Measurements from ENCODE around the gene STAC3.

STAC3 gene

DNA sequence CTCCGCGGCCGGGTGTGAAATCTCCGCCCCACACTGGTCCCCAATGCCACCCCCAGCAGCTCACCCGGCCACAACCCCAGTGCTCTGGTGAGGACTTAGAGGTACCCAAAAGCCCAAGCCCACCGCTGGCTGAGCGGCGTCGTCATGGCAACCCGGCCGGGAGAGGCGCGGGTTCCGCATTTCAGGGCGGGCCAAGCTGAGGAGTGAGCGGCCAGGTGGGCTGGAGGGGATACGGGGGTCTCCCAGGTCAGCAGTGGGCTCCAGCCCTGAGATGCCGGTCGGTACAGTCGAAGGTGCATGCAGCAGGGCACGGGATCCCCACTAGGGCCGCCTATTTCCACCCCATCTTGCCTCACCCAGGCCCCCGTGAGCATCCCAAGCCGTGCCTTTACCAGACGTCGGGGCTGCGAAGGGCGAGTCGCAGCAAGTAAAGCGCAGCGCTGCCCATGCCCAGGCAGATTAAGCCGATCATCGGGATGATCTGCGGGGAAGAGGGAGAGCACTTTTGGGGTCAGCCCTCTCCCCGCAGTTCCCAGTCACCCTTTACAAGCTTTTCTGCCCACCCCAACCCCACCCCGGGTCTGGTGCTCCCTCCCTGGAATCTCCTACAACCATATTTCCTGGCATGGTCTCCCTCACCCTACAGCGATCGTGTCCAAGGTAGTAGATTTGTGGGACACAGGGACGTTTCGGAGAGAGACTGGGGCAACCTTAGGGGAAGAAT lies 14.6 kb downstream of the STAC3 start:
- H3K4me3 ChIP-seq (ENCODE audit: insufficient read depth, low read length, poor library complexity, severe bottlenecking) = no peak overlapping the region
- H4K20me1 ChIP-seq (ENCODE audit: low read depth, low read length) = no peaks in the 10 kb centered on the region; the same call in 1 of the 2 replicates
- peaks cover 18% of the 10 kb centered on the region for H3K36me3 ChIP-seq (ENCODE audit: low read length)
- TF ChIP-seq, protein P1, sequence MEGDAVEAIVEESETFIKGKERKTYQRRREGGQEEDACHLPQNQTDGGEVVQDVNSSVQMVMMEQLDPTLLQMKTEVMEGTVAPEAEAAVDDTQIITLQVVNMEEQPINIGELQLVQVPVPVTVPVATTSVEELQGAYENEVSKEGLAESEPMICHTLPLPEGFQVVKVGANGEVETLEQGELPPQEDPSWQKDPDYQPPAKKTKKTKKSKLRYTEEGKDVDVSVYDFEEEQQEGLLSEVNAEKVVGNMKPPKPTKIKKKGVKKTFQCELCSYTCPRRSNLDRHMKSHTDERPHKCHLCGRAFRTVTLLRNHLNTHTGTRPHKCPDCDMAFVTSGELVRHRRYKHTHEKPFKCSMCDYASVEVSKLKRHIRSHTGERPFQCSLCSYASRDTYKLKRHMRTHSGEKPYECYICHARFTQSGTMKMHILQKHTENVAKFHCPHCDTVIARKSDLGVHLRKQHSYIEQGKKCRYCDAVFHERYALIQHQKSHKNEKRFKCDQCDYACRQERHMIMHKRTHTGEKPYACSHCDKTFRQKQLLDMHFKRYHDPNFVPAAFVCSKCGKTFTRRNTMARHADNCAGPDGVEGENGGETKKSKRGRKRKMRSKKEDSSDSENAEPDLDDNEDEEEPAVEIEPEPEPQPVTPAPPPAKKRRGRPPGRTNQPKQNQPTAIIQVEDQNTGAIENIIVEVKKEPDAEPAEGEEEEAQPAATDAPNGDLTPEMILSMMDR (IDR thresholded peaks at IDR 0.05; ENCODE audit: insufficient read depth, low read length, poor library complexity, severe bottlenecking) = no peak
- no peak for TF ChIP-seq EZH2phosphoT487 (conservative IDR thresholded peaks at IDR 0.05; ENCODE audit: low read length)
- peaks cover 11% of the 10 kb centered on the region for H3K79me2 ChIP-seq (ENCODE audit: insufficient read depth, low read length)
- no peak overlapping the region for H2AFZ ChIP-seq (ENCODE audit: low read depth, low read length, severe bottlenecking)
- H3F3A ChIP-seq (ENCODE audit: insufficient read depth) = peaks cover 33% of the 10 kb centered on the region
- no peak overlapping the region for H3K27ac ChIP-seq (ENCODE audit: low read depth, low read length)
- no peaks in the 10 kb centered on the region for H3K9me2 ChIP-seq (replicated peaks; ENCODE audit: insufficient read depth, low read length)
- no peaks in the 10 kb centered on the region for H3K9me3 ChIP-seq (ENCODE audit: insufficient read depth, low read length)
- H3K9ac ChIP-seq (ENCODE audit: low read length) = no peak overlapping the region
- no peaks in the 10 kb centered on the region for H3K27me3 ChIP-seq (ENCODE audit: low read length)
- no peak overlapping the region for H3K4me2 ChIP-seq (ENCODE audit: low read depth, low read length, poor library complexity, severe bottlenecking)

DNA sequence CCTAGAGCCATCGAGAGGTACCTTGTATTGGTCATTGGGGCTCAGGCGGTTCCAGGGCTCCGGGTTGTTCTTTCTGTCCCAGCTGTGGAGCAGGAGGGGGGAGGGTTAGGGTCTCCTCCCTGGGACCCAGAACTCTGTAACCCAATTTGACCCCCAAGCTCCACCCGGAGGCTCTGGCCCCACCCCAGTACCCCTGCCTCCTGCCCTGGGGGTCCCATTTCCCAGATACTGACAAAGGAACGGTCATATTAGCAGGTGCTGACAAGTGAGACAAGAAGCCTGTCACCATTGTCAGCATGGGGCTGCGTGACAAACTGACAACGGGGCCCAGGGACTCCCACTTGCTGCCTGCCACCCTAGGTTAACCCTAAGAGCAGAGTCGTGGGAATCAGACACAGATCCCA lies 15.3 kb downstream of the STAC3 start:
- Histone ChIP-seq H3K36me3 (ENCODE audit: low read length) (peaks cover 21% of the 10 kb centered on the region), H3K27me3 (ENCODE audit: low read length) (no peaks in the 10 kb centered on the region), H3K9me3 (ENCODE audit: insufficient read depth, low read length) (no peaks in the 10 kb centered on the region), H2AFZ (ENCODE audit: low read depth, low read length, severe bottlenecking) (no peak overlapping the region), H3K4me2 (ENCODE audit: low read depth, low read length, poor library complexity, severe bottlenecking) (peak overlapping the region; percentile 3), H3K79me2 (ENCODE audit: insufficient read depth, low read length) (peaks cover 17% of the 10 kb centered on the region), H3F3A (ENCODE audit: insufficient read depth) (peaks cover 26% of the 10 kb centered on the region), H3K9me2 (replicated peaks; ENCODE audit: insufficient read depth, low read length) (no peaks in the 10 kb centered on the region), H3K27ac (ENCODE audit: low read depth, low read length) (no peak overlapping the region), H3K4me3 (ENCODE audit: insufficient read depth, low read length, poor library complexity, severe bottlenecking) (no peak overlapping the region), H4K20me1 (ENCODE audit: low read depth, low read length) (no peaks in the 10 kb centered on the region; the same call in 1 of the 2 replicates), H3K9ac (ENCODE audit: low read length) (no peak overlapping the region)
- TF ChIP-seq EZH2phosphoT487 (conservative IDR thresholded peaks at IDR 0.05; ENCODE audit: low read length) = no peak
- TF ChIP-seq, protein P1 (IDR thresholded peaks at IDR 0.05; ENCODE audit: insufficient read depth, low read length, poor library complexity, severe bottlenecking) = no peak

DNA sequence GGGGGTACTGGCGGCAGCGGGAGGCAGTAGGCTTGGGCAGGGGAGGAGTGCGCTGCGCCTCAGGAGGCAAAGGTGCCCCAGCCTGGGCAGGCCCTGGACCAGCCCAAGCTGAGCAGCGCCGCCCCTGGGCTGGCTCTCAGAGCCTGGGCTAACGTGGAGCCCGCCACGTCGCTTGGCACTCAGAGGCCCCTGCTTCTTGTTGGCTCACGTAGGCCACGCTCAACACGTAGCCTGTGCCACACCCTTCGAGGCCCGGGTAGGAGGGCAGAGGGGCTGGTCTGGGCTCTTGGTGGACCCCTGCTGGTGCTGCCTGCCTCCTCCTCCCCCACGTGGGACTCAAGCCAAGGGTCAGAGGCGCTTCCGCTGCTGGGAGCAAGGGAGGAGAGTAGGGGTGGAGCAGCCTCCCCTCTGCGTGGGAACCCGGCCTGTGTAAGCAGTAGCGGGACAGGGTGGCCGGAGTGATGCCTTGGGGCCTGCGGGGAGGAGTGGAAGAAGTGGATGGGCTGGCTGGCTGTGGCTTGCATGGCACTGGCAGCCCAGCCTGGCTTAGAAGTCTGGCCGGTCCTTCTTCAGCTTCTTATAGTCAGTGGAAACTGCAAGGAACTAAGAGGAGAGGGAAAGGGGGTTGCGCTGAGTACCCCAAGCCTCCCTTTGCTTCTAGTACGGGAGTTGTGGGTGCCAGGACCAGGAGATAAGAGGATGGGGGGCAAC lies 15.8 kb downstream of the STAC3 start:
- no peak overlapping the region for H3K9ac ChIP-seq (ENCODE audit: low read length)
- H3K9me3 ChIP-seq (ENCODE audit: insufficient read depth, low read length) = no peaks in the 10 kb centered on the region
- H3F3A ChIP-seq (ENCODE audit: insufficient read depth) = peaks cover 21% of the 10 kb centered on the region
- TF ChIP-seq, protein P1 (IDR thresholded peaks at IDR 0.05; ENCODE audit: insufficient read depth, low read length, poor library complexity, severe bottlenecking) = no peak
- no peak for TF ChIP-seq EZH2phosphoT487 (conservative IDR thresholded peaks at IDR 0.05; ENCODE audit: low read length)
- H3K79me2 ChIP-seq (ENCODE audit: insufficient read depth, low read length) = peaks cover 23% of the 10 kb centered on the region
- H3K9me2 ChIP-seq (replicated peaks; ENCODE audit: insufficient read depth, low read length) = no peaks in the 10 kb centered on the region
- H4K20me1 ChIP-seq (ENCODE audit: low read depth, low read length) = no peaks in the 10 kb centered on the region; the same call in 1 of the 2 replicates
- no peak overlapping the region for H2AFZ ChIP-seq (ENCODE audit: low read depth, low read length, severe bottlenecking)
- H3K27ac ChIP-seq (ENCODE audit: low read depth, low read length) = peak overlapping the region; percentile 51
- H3K4me3 ChIP-seq (ENCODE audit: insufficient read depth, low read length, poor library complexity, severe bottlenecking) = no peak overlapping the region
- peak overlapping the region; percentile 30 for H3K4me2 ChIP-seq (ENCODE audit: low read depth, low read length, poor library complexity, severe bottlenecking)
- peaks cover 23% of the 10 kb centered on the region for H3K36me3 ChIP-seq (ENCODE audit: low read length)
- H3K27me3 ChIP-seq (ENCODE audit: low read length) = no peaks in the 10 kb centered on the region

All from SU-DHL-6 (cell line).